Neural cell (in vitro differentiated cells): ENCODE data around the gene CARS1. TPM values are rescaled to one million over a fixed set of nuclear protein-coding genes. Genes with fewer than 3 reads are reported as not detected.

Source experiments
- H2AFZ ChIP-seq: fragments of 200-600, 300-800 bp; sonication (generic), shearing (Covaris generic); 2 replicates; pipeline ENCODE4 v1.6.0; 2014; ENCODE audit warnings: low read depth, mild to moderate bottlenecking, antibody characterized with exemption, low read length, moderate library complexity
- H3F3A ChIP-seq: fragments of 200-600 bp; shearing (Covaris generic); 2 replicates; pipeline ENCODE4 v1.6.1; 2016; ENCODE audit warnings: mild to moderate bottlenecking, moderate library complexity, mixed read lengths, antibody characterized with exemption, low read length; ENCODE audit not compliant: insufficient read depth, poor library complexity, severe bottlenecking
- H3K27ac ChIP-seq: fragments of 200-600, 300-800 bp; sonication (generic), shearing (Covaris generic); 2 replicates; pipeline ENCODE4 v1.5.1; 2014; ENCODE audit warnings: mild to moderate bottlenecking, low read length, moderate library complexity
- H3K27me3 ChIP-seq: fragments of 300-800, 200-600 bp; sonication (generic), shearing (Covaris generic); 2 replicates; pipeline ENCODE4 v1.6.0; 2014; ENCODE audit warnings: mild to moderate bottlenecking, low read depth, low read length, moderate library complexity; ENCODE audit not compliant: insufficient read depth
- H3K36me3 ChIP-seq: fragments of 300-800, 200-600 bp; sonication (generic), shearing (Covaris generic); 2 replicates; pipeline ENCODE4 v1.5.1; 2014; ENCODE audit warnings: mild to moderate bottlenecking, antibody characterized with exemption, low read length, moderate library complexity; ENCODE audit not compliant: insufficient read depth
- H3K4me2 ChIP-seq: fragments of 300-800, 200-600 bp; sonication (generic), shearing (Covaris generic); 2 replicates; pipeline ENCODE4 v1.6.0; 2014; ENCODE audit warnings: mild to moderate bottlenecking, low read length
- H3K4me3 ChIP-seq: fragments of 300-800, 200-600 bp; sonication (generic), shearing (Covaris generic); 2 replicates; pipeline ENCODE4 v1.5.1; 2014; ENCODE audit warnings: mild to moderate bottlenecking, low read length, moderate library complexity
- H3K79me2 ChIP-seq: fragments of 200-600 bp; shearing (Covaris generic); replicated peaks from 2 replicates; pipeline ENCODE4 v1.6.0; 2014; ENCODE audit warnings: mild to moderate bottlenecking, low read length, moderate library complexity; ENCODE audit not compliant: insufficient read depth
- H3K9ac ChIP-seq: fragments of 300-800, 200-600 bp; sonication (generic), shearing (Covaris generic); 2 replicates; pipeline ENCODE4 v1.6.1; 2016; ENCODE audit warnings: mild to moderate bottlenecking, low read length, mixed read lengths
- H3K9me2 ChIP-seq: fragments of 200-600 bp; shearing (Covaris generic); 2 replicates; pipeline ENCODE4 v1.6.1; 2016; ENCODE audit warnings: mild to moderate bottlenecking, low read length, mixed read lengths; ENCODE audit not compliant: insufficient read depth
- H3K9me3 ChIP-seq: fragments of 200-600, 300-800 bp; sonication (generic), shearing (Covaris generic); 2 replicates; pipeline ENCODE4 v1.6.1; 2016; ENCODE audit warnings: mild to moderate bottlenecking, mixed run types, low read length, moderate library complexity, mixed read lengths
- H4K20me1 ChIP-seq: fragments of 200-600 bp; shearing (Covaris generic); 2 replicates; pipeline ENCODE4 v1.6.1; 2016; ENCODE audit warnings: mild to moderate bottlenecking, mixed run types; ENCODE audit not compliant: insufficient read depth
- EP300 ChIP-seq: fragments of 450-650 bp; conservative IDR thresholded peaks from 2 replicates; pipeline ENCODE4 v1.6.1; 2014; ENCODE audit warnings: antibody characterized with exemption, mild to moderate bottlenecking, moderate library complexity; ENCODE audit not compliant: poor library complexity, severe bottlenecking
- EZH2 ChIP-seq: fragments of 200-600, 300-800 bp; shearing (Covaris generic), sonication (generic); IDR thresholded peaks from 2 replicates; pipeline ENCODE4 v1.6.1; 2014; ENCODE audit warnings: antibody characterized with exemption, low read length, borderline replicate concordance, mild to moderate bottlenecking; ENCODE audit not compliant: insufficient read depth, poor library complexity, severe bottlenecking
- MXI1 ChIP-seq: fragments of 450-650 bp; conservative IDR thresholded peaks from 2 replicates; pipeline ENCODE4 v1.6.1; 2014; ENCODE audit warnings: antibody characterized with exemption, mild to moderate bottlenecking; ENCODE audit not compliant: poor library complexity, severe bottlenecking
- POLR2AphosphoS5 ChIP-seq: IDR thresholded peaks from 2 replicates; pipeline ENCODE4 v1.6.1; 2012
- RAD21 ChIP-seq: fragments of 450-650 bp; conservative IDR thresholded peaks from 2 replicates; pipeline ENCODE4 v1.6.1; 2014; ENCODE audit warnings: antibody characterized with exemption, mild to moderate bottlenecking, moderate library complexity
- SMC3 ChIP-seq: fragments of 450-650 bp; conservative IDR thresholded peaks from 2 replicates; pipeline ENCODE4 v1.6.1; 2014; ENCODE audit warnings: antibody characterized with exemption, mild to moderate bottlenecking, moderate library complexity; ENCODE audit not compliant: poor library complexity
- TAF1 ChIP-seq: IDR thresholded peaks from 2 replicates; pipeline ENCODE4 v1.6.1; 2012; ENCODE audit warnings: low read depth
- polyA plus RNA-seq: library from polyadenylated mRNA; depleted of rRNA; stranded (reverse); fragments of >200 nt; gene quantifications from 2 replicates; pipeline ENCODE4 v1.2.3, GENCODE V29; 2014
- TF ChIP-seq, protein P1 (sequence below): fragments of 450-650 bp; IDR thresholded peaks from 2 replicates; pipeline ENCODE4 v1.5.1; 2014; ENCODE audit warnings: antibody characterized with exemption, mild to moderate bottlenecking, moderate library complexity; ENCODE audit not compliant: poor library complexity, severe bottlenecking
- TF ChIP-seq, protein P2 (sequence below): IDR thresholded peaks from 2 replicates; pipeline ENCODE4 v1.6.1; 2012; ENCODE audit warnings: borderline replicate concordance

CARS1 gene
- polyA plus RNA-seq, 1 donor from 2014 or later, result 48.2 TPM

DNA sequence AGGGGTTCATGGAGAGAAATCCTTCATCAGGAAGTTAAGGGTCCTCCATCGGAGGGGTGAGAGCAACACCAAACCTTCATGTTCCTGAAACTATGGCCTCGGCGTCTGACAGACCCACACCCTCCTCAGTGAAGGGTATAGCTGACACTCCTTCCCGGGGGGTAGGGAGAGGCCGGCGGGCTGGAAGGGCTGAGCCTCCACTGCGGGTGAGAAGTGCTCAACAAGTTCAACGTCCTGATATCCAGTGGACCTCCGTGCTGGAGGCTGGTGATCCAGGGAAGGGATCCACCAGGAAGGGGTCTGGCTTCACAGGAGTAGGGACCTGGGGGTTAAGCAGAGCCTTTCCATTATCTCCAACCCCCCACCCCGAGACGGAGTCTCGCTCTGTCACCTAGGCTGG, 12.3 kb downstream of the CARS1 start:
- no peaks in the 10 kb centered on the region for H4K20me1 ChIP-seq
- H3K4me2 ChIP-seq, result no peak overlapping the region

DNA sequence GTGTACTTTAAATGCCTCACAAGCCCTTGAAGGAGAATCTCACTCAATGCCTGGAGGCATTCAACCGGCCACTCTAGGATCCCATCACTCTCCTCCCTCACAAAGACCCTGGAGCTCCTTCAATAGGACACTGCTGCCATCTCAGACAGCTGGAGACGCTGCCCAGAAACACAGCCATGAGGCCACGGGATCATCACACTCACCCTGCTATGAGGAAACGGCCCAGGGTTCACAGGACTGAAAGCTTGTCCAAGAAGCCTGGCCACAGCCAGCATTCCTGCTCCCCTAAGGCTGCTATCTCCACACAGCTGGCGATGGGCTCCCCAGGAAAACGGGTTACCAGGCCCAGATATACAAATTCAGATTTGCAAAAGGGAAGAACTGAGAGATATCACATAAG, 13.2 kb downstream of the CARS1 start:
- no peak overlapping the region for H3K4me2 ChIP-seq
- H3K9me3 ChIP-seq, result no peaks in the 10 kb centered on the region
- no peaks in the 10 kb centered on the region for H4K20me1 ChIP-seq
- H3K9ac ChIP-seq, result no peak overlapping the region
- no peaks in the 10 kb centered on the region for H3K9me2 ChIP-seq
- no peak overlapping the region for H2AFZ ChIP-seq
- H3K36me3 ChIP-seq, result no peaks in the 10 kb centered on the region
- H3K4me3 ChIP-seq, result no peak overlapping the region
- H3K79me2 ChIP-seq, result peaks cover 17% of the 10 kb centered on the region
- no peak overlapping the region for H3K27ac ChIP-seq
- H3K27me3 ChIP-seq, result no peaks in the 10 kb centered on the region
- TF ChIP-seq MXI1 (no peak), RAD21 (no peak)
- no peaks in the 10 kb centered on the region for H3F3A ChIP-seq

More for the DNA sequence above, 12.3 kb downstream of the CARS1 start:
- no peaks in the 10 kb centered on the region for H3K9me2 ChIP-seq
- no peaks in the 10 kb centered on the region for H3K27me3 ChIP-seq
- H2AFZ ChIP-seq, result no peak overlapping the region
- H3K4me3 ChIP-seq, result no peak overlapping the region
- TF ChIP-seq, protein P1, sequence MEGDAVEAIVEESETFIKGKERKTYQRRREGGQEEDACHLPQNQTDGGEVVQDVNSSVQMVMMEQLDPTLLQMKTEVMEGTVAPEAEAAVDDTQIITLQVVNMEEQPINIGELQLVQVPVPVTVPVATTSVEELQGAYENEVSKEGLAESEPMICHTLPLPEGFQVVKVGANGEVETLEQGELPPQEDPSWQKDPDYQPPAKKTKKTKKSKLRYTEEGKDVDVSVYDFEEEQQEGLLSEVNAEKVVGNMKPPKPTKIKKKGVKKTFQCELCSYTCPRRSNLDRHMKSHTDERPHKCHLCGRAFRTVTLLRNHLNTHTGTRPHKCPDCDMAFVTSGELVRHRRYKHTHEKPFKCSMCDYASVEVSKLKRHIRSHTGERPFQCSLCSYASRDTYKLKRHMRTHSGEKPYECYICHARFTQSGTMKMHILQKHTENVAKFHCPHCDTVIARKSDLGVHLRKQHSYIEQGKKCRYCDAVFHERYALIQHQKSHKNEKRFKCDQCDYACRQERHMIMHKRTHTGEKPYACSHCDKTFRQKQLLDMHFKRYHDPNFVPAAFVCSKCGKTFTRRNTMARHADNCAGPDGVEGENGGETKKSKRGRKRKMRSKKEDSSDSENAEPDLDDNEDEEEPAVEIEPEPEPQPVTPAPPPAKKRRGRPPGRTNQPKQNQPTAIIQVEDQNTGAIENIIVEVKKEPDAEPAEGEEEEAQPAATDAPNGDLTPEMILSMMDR, result no peak
- TF ChIP-seq MXI1, result no peak
- TF ChIP-seq POLR2AphosphoS5, result no peak
- TF ChIP-seq EP300, result no peak
- no peak for TF ChIP-seq EZH2
- no peak for TF ChIP-seq TAF1
- no peaks in the 10 kb centered on the region for H3F3A ChIP-seq
- no peak overlapping the region for H3K27ac ChIP-seq
- no peaks in the 10 kb centered on the region for H3K9me3 ChIP-seq
- H3K36me3 ChIP-seq, result no peaks in the 10 kb centered on the region
- no peak overlapping the region for H3K9ac ChIP-seq
- peaks cover 17% of the 10 kb centered on the region for H3K79me2 ChIP-seq

DNA sequence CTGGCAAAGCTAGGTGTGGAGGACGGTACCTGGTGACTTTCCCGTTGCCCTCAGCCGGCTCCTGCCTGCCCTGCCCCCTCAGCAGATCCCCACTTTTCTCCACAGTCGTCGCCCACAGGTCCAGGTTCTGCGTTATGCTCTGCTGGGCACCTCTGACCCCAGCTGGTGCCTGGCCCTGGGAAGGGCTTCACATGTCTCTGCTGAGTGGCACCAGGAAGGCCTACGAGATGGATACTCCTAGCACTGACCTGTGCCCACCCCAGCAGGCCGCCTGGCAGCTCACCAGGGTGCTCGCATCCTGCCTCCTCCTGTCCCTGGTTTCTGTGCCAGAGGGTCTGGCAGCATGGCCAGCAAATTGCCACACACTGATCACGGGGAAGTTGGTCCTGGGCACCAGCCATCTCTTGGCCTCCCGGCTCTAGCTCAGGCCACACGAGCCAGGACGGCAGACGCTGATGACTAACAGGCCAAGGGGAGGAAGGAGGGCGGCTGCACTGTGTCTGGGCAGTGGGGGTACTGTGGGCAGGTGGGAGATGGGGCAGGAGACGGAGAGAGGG, 13.8 kb downstream of the CARS1 start:
- Histone ChIP-seq H3K27me3 (no peaks in the 10 kb centered on the region), H4K20me1 (no peaks in the 10 kb centered on the region), H3K27ac (no peak overlapping the region), H2AFZ (no peak overlapping the region), H3K4me2 (no peak overlapping the region), H3K36me3 (no peaks in the 10 kb centered on the region), H3K9me2 (no peaks in the 10 kb centered on the region), H3K9me3 (no peaks in the 10 kb centered on the region), H3K4me3 (no peak overlapping the region), H3K9ac (no peak overlapping the region), H3F3A (no peaks in the 10 kb centered on the region), H3K79me2 (peaks cover 14% of the 10 kb centered on the region)
- TF ChIP-seq TAF1, result no peak
- no peak for TF ChIP-seq EZH2
- TF ChIP-seq, protein P1, result no peak
- TF ChIP-seq POLR2AphosphoS5, result no peak
- TF ChIP-seq RAD21, result no peak
- TF ChIP-seq MXI1, result no peak
- TF ChIP-seq EP300, result no peak
- TF ChIP-seq, protein P2, sequence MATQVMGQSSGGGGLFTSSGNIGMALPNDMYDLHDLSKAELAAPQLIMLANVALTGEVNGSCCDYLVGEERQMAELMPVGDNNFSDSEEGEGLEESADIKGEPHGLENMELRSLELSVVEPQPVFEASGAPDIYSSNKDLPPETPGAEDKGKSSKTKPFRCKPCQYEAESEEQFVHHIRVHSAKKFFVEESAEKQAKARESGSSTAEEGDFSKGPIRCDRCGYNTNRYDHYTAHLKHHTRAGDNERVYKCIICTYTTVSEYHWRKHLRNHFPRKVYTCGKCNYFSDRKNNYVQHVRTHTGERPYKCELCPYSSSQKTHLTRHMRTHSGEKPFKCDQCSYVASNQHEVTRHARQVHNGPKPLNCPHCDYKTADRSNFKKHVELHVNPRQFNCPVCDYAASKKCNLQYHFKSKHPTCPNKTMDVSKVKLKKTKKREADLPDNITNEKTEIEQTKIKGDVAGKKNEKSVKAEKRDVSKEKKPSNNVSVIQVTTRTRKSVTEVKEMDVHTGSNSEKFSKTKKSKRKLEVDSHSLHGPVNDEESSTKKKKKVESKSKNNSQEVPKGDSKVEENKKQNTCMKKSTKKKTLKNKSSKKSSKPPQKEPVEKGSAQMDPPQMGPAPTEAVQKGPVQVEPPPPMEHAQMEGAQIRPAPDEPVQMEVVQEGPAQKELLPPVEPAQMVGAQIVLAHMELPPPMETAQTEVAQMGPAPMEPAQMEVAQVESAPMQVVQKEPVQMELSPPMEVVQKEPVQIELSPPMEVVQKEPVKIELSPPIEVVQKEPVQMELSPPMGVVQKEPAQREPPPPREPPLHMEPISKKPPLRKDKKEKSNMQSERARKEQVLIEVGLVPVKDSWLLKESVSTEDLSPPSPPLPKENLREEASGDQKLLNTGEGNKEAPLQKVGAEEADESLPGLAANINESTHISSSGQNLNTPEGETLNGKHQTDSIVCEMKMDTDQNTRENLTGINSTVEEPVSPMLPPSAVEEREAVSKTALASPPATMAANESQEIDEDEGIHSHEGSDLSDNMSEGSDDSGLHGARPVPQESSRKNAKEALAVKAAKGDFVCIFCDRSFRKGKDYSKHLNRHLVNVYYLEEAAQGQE, result no peak
- TF ChIP-seq SMC3, result no peak
